ENCODE data around the gene SLC25A24.
"Not testable (repeated sequence)": the region's sequence is repeated elsewhere in the genome, so short reads cannot be mapped to it uniquely, and the experiment has no call there.

DNA sequence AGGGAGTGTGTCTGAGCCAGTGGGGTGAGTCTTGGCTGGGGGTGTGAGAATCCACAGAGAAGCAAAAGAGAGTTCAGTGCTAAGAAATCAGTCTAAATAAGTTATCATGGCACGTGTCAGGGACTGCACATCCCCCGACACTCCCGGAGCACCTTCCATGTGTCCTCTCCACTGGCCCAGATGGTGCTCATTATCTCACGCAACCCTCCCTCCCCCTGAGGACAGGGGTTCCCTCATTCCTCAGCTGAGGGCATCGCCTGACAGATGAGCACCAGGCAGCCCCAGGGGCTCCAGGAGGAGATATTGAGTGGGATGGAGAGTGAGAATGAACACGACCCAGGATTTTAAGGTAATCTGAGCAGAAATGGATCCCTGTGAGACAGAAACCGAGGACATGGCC, 27.6 kb upstream of the SLC25A24 start:
- TF ChIP-seq, protein P1, sequence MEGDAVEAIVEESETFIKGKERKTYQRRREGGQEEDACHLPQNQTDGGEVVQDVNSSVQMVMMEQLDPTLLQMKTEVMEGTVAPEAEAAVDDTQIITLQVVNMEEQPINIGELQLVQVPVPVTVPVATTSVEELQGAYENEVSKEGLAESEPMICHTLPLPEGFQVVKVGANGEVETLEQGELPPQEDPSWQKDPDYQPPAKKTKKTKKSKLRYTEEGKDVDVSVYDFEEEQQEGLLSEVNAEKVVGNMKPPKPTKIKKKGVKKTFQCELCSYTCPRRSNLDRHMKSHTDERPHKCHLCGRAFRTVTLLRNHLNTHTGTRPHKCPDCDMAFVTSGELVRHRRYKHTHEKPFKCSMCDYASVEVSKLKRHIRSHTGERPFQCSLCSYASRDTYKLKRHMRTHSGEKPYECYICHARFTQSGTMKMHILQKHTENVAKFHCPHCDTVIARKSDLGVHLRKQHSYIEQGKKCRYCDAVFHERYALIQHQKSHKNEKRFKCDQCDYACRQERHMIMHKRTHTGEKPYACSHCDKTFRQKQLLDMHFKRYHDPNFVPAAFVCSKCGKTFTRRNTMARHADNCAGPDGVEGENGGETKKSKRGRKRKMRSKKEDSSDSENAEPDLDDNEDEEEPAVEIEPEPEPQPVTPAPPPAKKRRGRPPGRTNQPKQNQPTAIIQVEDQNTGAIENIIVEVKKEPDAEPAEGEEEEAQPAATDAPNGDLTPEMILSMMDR (IDR thresholded peaks at IDR 0.05): not testable (repeated sequence)
- TF ChIP-seq POLR2AphosphoS5, POLR2A, EP300 (IDR thresholded peaks at IDR 0.05): not testable (repeated sequence)
